HCT116 (cell line): ENCODE measurements around the gene MRPS21. TPM values are rescaled to one million over a fixed set of nuclear protein-coding genes. Genes with fewer than 3 reads are reported as not detected.
A peak's percentile ranks its signal among the peaks of the same experiment; 100 is the strongest.

Source experiments
- ATAC-seq: fragments of 200-7000 bp; cut with Tn5 transposase; 2 replicates; pipeline ENCODE4 v1.9.1; 2020; ENCODE audit warnings: mild to moderate bottlenecking, moderate library complexity
- BruUV-seq: library from RNA; stranded (reverse); fragments of 400-500 nt; replicated peaks from 2 replicates; lab custom pipeline; 2021; lab: Mats Ljungman, UMichigan
- CTCF ChIA-PET: fragments of 300-600 bp; sonication (Branson Sonifier 250); formaldehyde crosslinking; loops from one replicate; lab custom pipeline; 2021; ENCODE audit warnings: antibody characterized with exemption; lab: Charles Lee
- POLR2A ChIA-PET: fragments of 300-600, 350-600 bp; sonication (Branson Sonifier 250); formaldehyde crosslinking; loops from one replicate; lab custom pipeline; 2021; ENCODE audit warnings: antibody characterized with exemption; lab: Charles Lee
- RAD21 ChIA-PET, 2 experiments: fragments of 300-600 bp; sonication (Branson Sonifier 250); formaldehyde crosslinking; loops; one replicate each; lab custom pipeline; 2023; ENCODE audit warnings: low total read pairs in 2 of 2; ENCODE audit not compliant: uncharacterized antibody in 2 of 2, unreplicated experiment in 2 of 2, low non-redundant PET in 1 of 2; lab: Charles Lee
- DNase-seq: peaks from one replicate; pipeline ENCODE4 v3.0.0-alpha.2; 2010; ENCODE audit warnings: low read depth, low spot score
- H2AFZ ChIP-seq: fragments of 200-600 bp; shearing (Covaris generic), sonication (generic); 2 replicates; pipeline ENCODE4 v1.6.1; 2017; ENCODE audit warnings: low read depth, mixed run types, mixed read lengths, antibody characterized with exemption, low read length; ENCODE audit not compliant: poor library complexity, severe bottlenecking
- H3K27ac ChIP-seq: 2 replicates; pipeline ENCODE4 v1.5.1; 2012; ENCODE audit warnings: low read depth, low read length
- H3K27me3 ChIP-seq: fragments of 200-600 bp; sonication (generic); 2 replicates; pipeline ENCODE4 v1.6.1; 2016; ENCODE audit warnings: mixed run types, low read length, mixed read lengths; ENCODE audit not compliant: insufficient read depth
- H3K36me3 ChIP-seq, 2 experiments: fragments of 200-500 bp in 1 of 2; fragments of 200-600 bp in 1 of 2; sonication (Bioruptor generic) in 1 of 2; sonication (generic) in 1 of 2; 2 replicates each; pipeline versions ENCODE4 v1.5.1 to v1.6.1; 2014 to 2016; ENCODE audit warnings: low read length in 2 of 2, inconsistent platforms in 1 of 2, mixed read lengths in 1 of 2, mixed run types in 1 of 2; ENCODE audit not compliant: insufficient read depth in 2 of 2, control insufficient read depth in 1 of 2
- H3K4me1 ChIP-seq, 2 experiments: fragments of 200-600 bp in 1 of 2; sonication (generic) in 1 of 2; 2 replicates each; pipeline versions ENCODE4 v1.5.1 to v1.6.1; 2012 to 2017; ENCODE audit warnings: low read length in 2 of 2, inconsistent platforms in 1 of 2, mild to moderate bottlenecking in 1 of 2, mixed read lengths in 1 of 2, mixed run types in 1 of 2, moderate library complexity in 1 of 2; ENCODE audit not compliant: insufficient read depth in 2 of 2, control insufficient read depth in 1 of 2
- H3K4me2 ChIP-seq: fragments of 200-600 bp; sonication (generic); 2 replicates; pipeline ENCODE4 v1.6.1; 2017; ENCODE audit warnings: mixed run types, low read length, mixed read lengths
- H3K4me3 ChIP-seq, 2 experiments: fragments of 200-600 bp in 1 of 2; sonication (generic) in 1 of 2; replicated peaks in 1 of 2; 2 replicates each; pipeline ENCODE4 v1.5.1; 2011 to 2016; ENCODE audit warnings: low read length in 2 of 2, control low read depth in 1 of 2, low read depth in 1 of 2, mild to moderate bottlenecking in 1 of 2, mixed read lengths in 1 of 2, mixed run types in 1 of 2
- H3K79me2 ChIP-seq: fragments of 200-600 bp; sonication (generic); 2 replicates; pipeline ENCODE4 v1.6.1; 2017; ENCODE audit warnings: mild to moderate bottlenecking, mixed run types, low read length, moderate library complexity, mixed read lengths; ENCODE audit not compliant: insufficient read depth
- H3K9ac ChIP-seq: fragments of 200-600 bp; sonication (generic); 2 replicates; pipeline ENCODE4 v1.6.1; 2016; ENCODE audit warnings: low read length, mixed read lengths
- H3K9me2 ChIP-seq: fragments of 200-600 bp; sonication (generic), shearing (Covaris generic); 2 replicates; pipeline ENCODE4 v1.6.1; 2017; ENCODE audit warnings: mixed run types, mild to moderate bottlenecking, moderate library complexity; ENCODE audit not compliant: insufficient read depth
- H3K9me3 ChIP-seq, 2 experiments: fragments of 200-500 bp in 1 of 2; fragments of 200-600 bp in 1 of 2; sonication (Bioruptor generic) in 1 of 2; sonication (generic) in 1 of 2; 2 replicates each; pipeline ENCODE4 v1.6.1; 2014 to 2017; ENCODE audit warnings: low read length in 2 of 2, mixed read lengths in 2 of 2, inconsistent platforms in 1 of 2, low read depth in 1 of 2, mild to moderate bottlenecking in 1 of 2, mixed run types in 1 of 2, moderate library complexity in 1 of 2; ENCODE audit not compliant: control insufficient read depth in 1 of 2, insufficient read depth in 1 of 2
- H4K20me1 ChIP-seq: fragments of 200-600 bp; sonication (generic), shearing (Covaris generic); 2 replicates; pipeline ENCODE4 v1.6.1; 2017; ENCODE audit warnings: mixed run types, mild to moderate bottlenecking, moderate library complexity; ENCODE audit not compliant: insufficient read depth
- CEBPB ChIP-seq: IDR thresholded peaks from 2 replicates; pipeline ENCODE4 v1.6.1; 2012; ENCODE audit warnings: low read depth
- EZH2 ChIP-seq: fragments of 200-600 bp; sonication (generic); IDR thresholded peaks from 2 replicates; pipeline ENCODE4 v1.6.1; 2017; ENCODE audit warnings: antibody characterized with exemption, mixed run types
- FOSL1 ChIP-seq: IDR thresholded peaks from 2 replicates; pipeline ENCODE4 v1.6.1; 2012; ENCODE audit warnings: low read depth
- SP1 ChIP-seq: IDR thresholded peaks from 2 replicates; pipeline ENCODE4 v1.6.1; 2012; ENCODE audit warnings: low read depth
- ZFX ChIP-seq: fragments of 450-650 bp; IDR thresholded peaks from 2 replicates; pipeline ENCODE4 v1.6.1; 2017
- ZNF274 ChIP-seq: fragments of 200-500 bp; sonication (Bioruptor generic); IDR thresholded peaks from 2 replicates; pipeline ENCODE4 v1.6.1; 2014; ENCODE audit warnings: mild to moderate bottlenecking, low read depth, low read length, inconsistent platforms
- intact Hi-C: fragments of 100-400 bp; cut with micrococcal nuclease; formaldehyde crosslinking; loops from 2 replicates; pipeline ENCODE4 v1.10.0; 2022
- total RNA-seq: library from RNA; stranded (reverse); gene quantifications from one replicate; pipeline ENCODE4 v1.2.1, GENCODE V29; 2021; ENCODE audit not compliant: unreplicated experiment
- TF ChIP-seq, protein P1 (sequence below): IDR thresholded peaks from 2 replicates; pipeline ENCODE4 v1.6.1; 2012
- TF ChIP-seq, protein P2 (sequence below): IDR thresholded peaks from 2 replicates; pipeline ENCODE4 v1.6.1; 2011; ENCODE audit warnings: mild to moderate bottlenecking, low read length, moderate library complexity; ENCODE audit not compliant: insufficient replicate concordance; ENCODE audit errors: extremely low read depth

MRPS21 gene
- total RNA-seq, 1 experiment from 2014 or later, result 96.9 TPM

DNA sequence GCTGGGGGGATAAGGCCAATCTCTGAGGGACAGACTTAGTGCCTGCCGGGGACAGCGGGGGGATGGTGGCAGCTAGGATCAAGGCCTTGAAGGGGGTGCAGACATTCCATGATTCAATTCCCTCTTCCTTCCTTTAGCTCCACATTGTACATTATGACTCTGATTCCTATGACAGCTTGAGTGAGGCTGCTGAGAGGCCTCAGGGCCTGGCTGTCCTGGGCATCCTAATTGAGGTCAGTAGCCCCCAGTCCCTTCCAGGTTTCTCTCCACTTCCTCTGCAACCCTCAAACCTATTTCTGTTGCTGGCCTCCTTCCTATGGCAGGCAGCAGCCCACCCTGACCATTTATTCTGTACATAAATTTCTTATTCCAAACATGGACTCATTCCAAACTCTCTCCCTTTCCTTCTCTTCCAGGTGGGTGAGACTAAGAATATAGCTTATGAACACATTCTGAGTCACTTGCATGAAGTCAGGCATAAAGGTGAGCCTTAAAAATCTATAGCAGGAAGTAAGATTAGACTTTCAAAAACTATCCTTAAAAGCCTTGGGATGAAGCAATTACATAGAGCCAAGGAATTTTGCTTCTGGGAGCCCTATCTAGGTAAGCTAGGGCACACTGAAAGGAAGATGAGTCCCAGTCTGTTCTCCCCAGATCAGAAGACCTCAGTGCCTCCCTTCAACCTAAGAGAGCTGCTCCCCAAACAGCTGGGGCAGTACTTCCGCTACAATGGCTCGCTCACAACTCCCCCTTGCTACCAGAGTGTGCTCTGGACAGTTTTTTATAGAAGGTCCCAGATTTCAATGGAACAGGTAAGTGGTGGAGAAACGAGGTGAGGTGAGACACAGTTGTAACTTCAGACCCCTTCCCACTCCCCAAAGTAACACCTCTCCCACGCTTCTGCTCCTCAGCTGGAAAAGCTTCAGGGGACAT is 31.0 kb upstream of the MRPS21 start:
- TF ChIP-seq FOSL1 (peak; percentile 60), ZNF274 (no peak), SP1 (peak; percentile 40), ZFX (no peak), CEBPB (no peak), EZH2 (no peak)
- TF ChIP-seq, protein P1, sequence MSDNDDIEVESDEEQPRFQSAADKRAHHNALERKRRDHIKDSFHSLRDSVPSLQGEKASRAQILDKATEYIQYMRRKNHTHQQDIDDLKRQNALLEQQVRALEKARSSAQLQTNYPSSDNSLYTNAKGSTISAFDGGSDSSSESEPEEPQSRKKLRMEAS, result no peak
- TF ChIP-seq, protein P2, sequence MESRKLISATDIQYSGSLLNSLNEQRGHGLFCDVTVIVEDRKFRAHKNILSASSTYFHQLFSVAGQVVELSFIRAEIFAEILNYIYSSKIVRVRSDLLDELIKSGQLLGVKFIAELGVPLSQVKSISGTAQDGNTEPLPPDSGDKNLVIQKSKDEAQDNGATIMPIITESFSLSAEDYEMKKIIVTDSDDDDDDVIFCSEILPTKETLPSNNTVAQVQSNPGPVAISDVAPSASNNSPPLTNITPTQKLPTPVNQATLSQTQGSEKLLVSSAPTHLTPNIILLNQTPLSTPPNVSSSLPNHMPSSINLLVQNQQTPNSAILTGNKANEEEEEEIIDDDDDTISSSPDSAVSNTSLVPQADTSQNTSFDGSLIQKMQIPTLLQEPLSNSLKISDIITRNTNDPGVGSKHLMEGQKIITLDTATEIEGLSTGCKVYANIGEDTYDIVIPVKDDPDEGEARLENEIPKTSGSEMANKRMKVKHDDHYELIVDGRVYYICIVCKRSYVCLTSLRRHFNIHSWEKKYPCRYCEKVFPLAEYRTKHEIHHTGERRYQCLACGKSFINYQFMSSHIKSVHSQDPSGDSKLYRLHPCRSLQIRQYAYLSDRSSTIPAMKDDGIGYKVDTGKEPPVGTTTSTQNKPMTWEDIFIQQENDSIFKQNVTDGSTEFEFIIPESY, result no peak
- Histone ChIP-seq H3K79me2 (peaks cover 10% of the 10 kb centered on the region), H3K4me1 (peaks cover 27 to 49% of the 10 kb centered on the region in 2 experiments), H3K4me3 (no peak overlapping the region), H3K36me3 (peaks cover 3 to 15% of the 10 kb centered on the region in 2 experiments; a peak in 2 of 4 replicates), H3K9me3 (no peaks in the 10 kb centered on the region), H2AFZ (no peak overlapping the region), H4K20me1 (no peaks in the 10 kb centered on the region), H3K27ac (peak overlapping the region; percentile 34; the same call in 1 of the 2 replicates), H3K27me3 (no peaks in the 10 kb centered on the region), H3K4me2 (peak overlapping the region; percentile 63), H3K9ac (peak overlapping the region; percentile 34), H3K9me2 (no peaks in the 10 kb centered on the region)
- no peak; the same call in 1 of the 2 replicates for ATAC-seq
- ChIA-PET RAD21 (no interaction called here), CTCF (interaction anchor here (0.8 kb wide), 1 partner anchor 10 kb away, joined by 3 read pairs; the partner anchor contains the start of gene C1orf54), POLR2A (no interaction called here)
- DNase-seq, result no peak
- BruUV-seq, result no TSS peak
- intact Hi-C loops, result no loop called here
